PC-9 (cell line): ENCODE measurements around the gene ADGRB3. TPM values are rescaled to one million over a fixed set of nuclear protein-coding genes. Genes with fewer than 3 reads are reported as not detected.

Source experiments
- BruUV-seq: library from RNA; stranded (reverse); fragments of 400-500 nt; replicated peaks from 2 replicates; lab custom pipeline; 2021; lab: Mats Ljungman, UMichigan
- CTCF ChIA-PET: fragments of 300-600 bp; sonication (Branson Sonifier 250); formaldehyde crosslinking; loops from one replicate; lab custom pipeline; 2022; ENCODE audit warnings: antibody characterized with exemption; lab: Charles Lee
- POLR2A ChIA-PET: fragments of 300-600 bp; sonication (Branson Sonifier 250); formaldehyde crosslinking; loops from one replicate; lab custom pipeline; 2022; ENCODE audit warnings: antibody characterized with exemption; ENCODE audit not compliant: unreplicated experiment; lab: Charles Lee
- DNase-seq, 2 experiments: peaks; one replicate each; pipeline versions ENCODE4 v3.0.0 to v3.0.0-alpha.2; 2015 to 2022; ENCODE audit warnings: mixed read lengths in 1 of 2
- H2AFZ ChIP-seq: fragments of 200-600 bp; sonication (generic); 2 replicates; pipeline ENCODE4 v1.8.1; 2017; ENCODE audit warnings: antibody characterized with exemption
- H3F3A ChIP-seq: fragments of 200-600 bp; sonication (generic); 2 replicates; pipeline ENCODE4 v1.8.1; 2017; ENCODE audit warnings: antibody characterized with exemption, mild to moderate bottlenecking, low read depth; ENCODE audit not compliant: insufficient read depth
- H3K27ac ChIP-seq: fragments of 200-600 bp; sonication (generic); 2 replicates; pipeline ENCODE4 v1.6.1; 2016; ENCODE audit warnings: mixed run types
- H3K27me3 ChIP-seq: fragments of 200-600 bp; sonication (generic); 2 replicates; pipeline ENCODE4 v1.6.1; 2016; ENCODE audit warnings: low read depth, mixed run types; ENCODE audit not compliant: insufficient read depth
- H3K36me3 ChIP-seq: fragments of 200-600 bp; sonication (generic); 2 replicates; pipeline ENCODE4 v1.6.1; 2016; ENCODE audit warnings: low read depth, mixed run types
- H3K4me1 ChIP-seq: fragments of 200-600 bp; sonication (generic); replicated peaks from 2 replicates; pipeline ENCODE4 v1.6.1; 2016; ENCODE audit warnings: mixed run types; ENCODE audit not compliant: insufficient read depth
- H3K4me2 ChIP-seq: fragments of 200-600 bp; sonication (generic); 2 replicates; pipeline ENCODE4 v1.6.1; 2017; ENCODE audit warnings: mixed run types
- H3K4me3 ChIP-seq: fragments of 200-600 bp; sonication (generic); 2 replicates; pipeline ENCODE4 v1.6.1; 2016; ENCODE audit warnings: mixed run types
- H3K79me2 ChIP-seq: fragments of 200-600 bp; sonication (generic); 2 replicates; pipeline ENCODE4 v1.6.1; 2017; ENCODE audit warnings: low read depth, mixed run types
- H3K9me2 ChIP-seq: fragments of 200-600 bp; sonication (generic); 2 replicates; pipeline ENCODE4 v1.8.1; 2017; ENCODE audit warnings: mild to moderate bottlenecking; ENCODE audit not compliant: insufficient read depth
- H3K9me3 ChIP-seq: fragments of 200-600 bp; sonication (generic); 2 replicates; pipeline ENCODE4 v1.8.1; 2016; ENCODE audit warnings: low read depth; ENCODE audit not compliant: insufficient read depth
- H4K20me1 ChIP-seq: fragments of 200-600 bp; sonication (generic); 2 replicates; pipeline ENCODE4 v1.8.1; 2017; ENCODE audit not compliant: insufficient read depth
- EZH2 ChIP-seq: fragments of 200-600 bp; sonication (generic); IDR thresholded peaks from 2 replicates; pipeline ENCODE4 v1.8.0; 2017; ENCODE audit warnings: antibody characterized with exemption, low read depth
- intact Hi-C: fragments of 100-400 bp; cut with micrococcal nuclease; formaldehyde crosslinking; loops from one replicate; pipeline ENCODE4 v1.10.0; 2022; ENCODE audit not compliant: unreplicated experiment
- total RNA-seq: library from RNA; stranded (reverse); gene quantifications from 2 replicates; pipeline ENCODE4 v1.2.3, GENCODE V29; 2021
- TF ChIP-seq, protein P1 (sequence below): fragments of 200-600 bp; sonication (generic); conservative IDR thresholded peaks from 2 replicates; pipeline ENCODE4 v1.6.1; 2017; ENCODE audit warnings: mixed run types, antibody characterized with exemption, mild to moderate bottlenecking, moderate library complexity

The ADGRB3 gene
- total RNA-seq, 1 experiment from 2014 or later = not detected

GRCh38 chr6:69238067-69238466, 603.0 kb downstream of the ADGRB3 start:
- POLR2A ChIA-PET = no interaction called here
- Histone ChIP-seq H3K4me3 (no peak overlapping the region), H3K4me2 (no peak overlapping the region), H3K9me3 (no peaks in the 10 kb centered on the region), H3K79me2 (no peaks in the 10 kb centered on the region), H3K4me1 (no peaks in the 10 kb centered on the region), H3K36me3 (no peaks in the 10 kb centered on the region), H3K9me2 (no peaks in the 10 kb centered on the region), H3K27ac (no peak overlapping the region), H3F3A (no peaks in the 10 kb centered on the region), H3K27me3 (no peaks in the 10 kb centered on the region), H4K20me1 (no peaks in the 10 kb centered on the region), H2AFZ (no peak overlapping the region)
- DNase-seq = no peak
- no peak for TF ChIP-seq EZH2
- TF ChIP-seq, protein P1, sequence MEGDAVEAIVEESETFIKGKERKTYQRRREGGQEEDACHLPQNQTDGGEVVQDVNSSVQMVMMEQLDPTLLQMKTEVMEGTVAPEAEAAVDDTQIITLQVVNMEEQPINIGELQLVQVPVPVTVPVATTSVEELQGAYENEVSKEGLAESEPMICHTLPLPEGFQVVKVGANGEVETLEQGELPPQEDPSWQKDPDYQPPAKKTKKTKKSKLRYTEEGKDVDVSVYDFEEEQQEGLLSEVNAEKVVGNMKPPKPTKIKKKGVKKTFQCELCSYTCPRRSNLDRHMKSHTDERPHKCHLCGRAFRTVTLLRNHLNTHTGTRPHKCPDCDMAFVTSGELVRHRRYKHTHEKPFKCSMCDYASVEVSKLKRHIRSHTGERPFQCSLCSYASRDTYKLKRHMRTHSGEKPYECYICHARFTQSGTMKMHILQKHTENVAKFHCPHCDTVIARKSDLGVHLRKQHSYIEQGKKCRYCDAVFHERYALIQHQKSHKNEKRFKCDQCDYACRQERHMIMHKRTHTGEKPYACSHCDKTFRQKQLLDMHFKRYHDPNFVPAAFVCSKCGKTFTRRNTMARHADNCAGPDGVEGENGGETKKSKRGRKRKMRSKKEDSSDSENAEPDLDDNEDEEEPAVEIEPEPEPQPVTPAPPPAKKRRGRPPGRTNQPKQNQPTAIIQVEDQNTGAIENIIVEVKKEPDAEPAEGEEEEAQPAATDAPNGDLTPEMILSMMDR = no peak
- CTCF ChIA-PET = no interaction called here
- BruUV-seq = no TSS peak
- intact Hi-C loops = loop anchor here (10.0 kb wide), 1 partner anchor 1677 kb away; no protein-coding TSS in a partner anchor

- ChIA-PET CTCF (no interaction called here), POLR2A (no interaction called here)
- no peaks in the 10 kb centered on the region; the same call in 1 of the 2 replicates for H4K20me1 ChIP-seq
- no peaks in the 10 kb centered on the region for H3K4me1 ChIP-seq
- H2AFZ ChIP-seq = no peak overlapping the region
- H3K9me2 ChIP-seq = no peaks in the 10 kb centered on the region
- no peaks in the 10 kb centered on the region for H3K79me2 ChIP-seq
- H3K4me3 ChIP-seq = no peak overlapping the region
- DNase-seq = no peak
- H3K27ac ChIP-seq = no peak overlapping the region
- no peaks in the 10 kb centered on the region for H3K36me3 ChIP-seq
- intact Hi-C loops = no loop called here
- H3K4me2 ChIP-seq = no peak overlapping the region
- no peaks in the 10 kb centered on the region for H3K27me3 ChIP-seq
- H3K9me3 ChIP-seq = no peaks in the 10 kb centered on the region
- BruUV-seq = no TSS peak
- TF ChIP-seq EZH2 = no peak
- TF ChIP-seq, protein P1 = no peak
- no peaks in the 10 kb centered on the region for H3F3A ChIP-seq
Measured at GRCh38 chr6:69246983-69247382, 611.9 kb downstream of the ADGRB3 start.

- no peak for DNase-seq
- Histone ChIP-seq H2AFZ (no peak overlapping the region), H3K9me3 (no peaks in the 10 kb centered on the region), H3K27ac (no peak overlapping the region), H3K4me3 (no peak overlapping the region), H3K4me1 (no peaks in the 10 kb centered on the region), H4K20me1 (no peaks in the 10 kb centered on the region), H3K9me2 (no peaks in the 10 kb centered on the region), H3K27me3 (no peaks in the 10 kb centered on the region), H3K79me2 (no peaks in the 10 kb centered on the region), H3K4me2 (no peak overlapping the region), H3F3A (no peaks in the 10 kb centered on the region), H3K36me3 (no peaks in the 10 kb centered on the region)
- TF ChIP-seq, protein P1 = no peak
- no peak for TF ChIP-seq EZH2
- intact Hi-C loops = no loop called here
- POLR2A ChIA-PET = no interaction called here
- BruUV-seq = no TSS peak
- CTCF ChIA-PET = no interaction called here
Measured at GRCh38 chr6:69261010-69261409, 625.9 kb downstream of the ADGRB3 start.
